ENCODE measurements around the gene TRIOBP.

The TRIOBP gene

GRCh38 chr22:37818409-37819104 is 121.7 kb downstream of the TRIOBP start:
- no peak overlapping the region for H3K4me3 ChIP-seq (ENCODE audit: low read depth, low read length)

GRCh38 chr22:37819105-37819433 is 122.2 kb downstream of the TRIOBP start:
- TF ChIP-seq ZSCAN5A (tag by site-specific recombination; IDR thresholded peaks at IDR 0.05) (no peak), ZNF544 (tag by site-specific recombination; IDR thresholded peaks at IDR 0.05) (no peak), ZFP37 (tag by site-specific recombination; IDR thresholded peaks at IDR 0.05) (no peak)
- Histone ChIP-seq H3K4me3 (ENCODE audit: low read depth, low read length) (no peak overlapping the region), H3K9me3 (ENCODE audit: control insufficient read depth, insufficient read depth, low read depth, low read length) (no peaks in the 10 kb centered on the region), H3K36me3 (ENCODE audit: control insufficient read depth in 2 of 2, insufficient read depth in 1 of 2, low read length in 2 of 2) (peaks cover 0 to 15% of the 10 kb centered on the region in 2 experiments; a peak in 2 of 3 replicates), H3K4me1 (ENCODE audit: control insufficient read depth, insufficient read depth, low read length) (peaks cover 3% of the 10 kb centered on the region; the same call in 1 of the 2 replicates), H3K27ac (ENCODE audit: extremely low read depth, low read depth, low read length) (no peak overlapping the region)
- POLR2A ChIA-PET: interaction anchor here (1.6 kb wide), 1 partner anchor 11 kb away, joined by 6 read pairs; the partner anchor contains the start of gene GCAT
- CTCF ChIA-PET: interaction anchor here (0.6 to 8.1 kb wide), 10 partner anchors 11 to 279 kb away, joined by 3 to 208 read pairs (median 16); partner anchors contain the start of gene GCAT

More at GRCh38 chr22:37818409-37819104, 121.7 kb downstream of the TRIOBP start:
- H3K4me1 ChIP-seq (ENCODE audit: control insufficient read depth, insufficient read depth, low read length): peaks cover 3% of the 10 kb centered on the region; the same call in 1 of the 2 replicates
- no peak overlapping the region for H3K27ac ChIP-seq (ENCODE audit: extremely low read depth, low read depth, low read length)
- peaks cover 0 to 15% of the 10 kb centered on the region in 2 experiments; a peak in 2 of 3 replicates for H3K36me3 ChIP-seq (ENCODE audit: control insufficient read depth in 2 of 2, insufficient read depth in 1 of 2, low read length in 2 of 2)
- CTCF ChIA-PET: interaction anchor here (0.6 to 8.1 kb wide), 32 partner anchors 8 to 1307 kb away, joined by 3 to 208 read pairs (median 5); partner anchors contain the start of genes ANKRD54, GCAT, MICALL1 and PICK1
- POLR2A ChIA-PET: interaction anchor here (0.6 to 2.1 kb wide), 11 partner anchors 9 to 100 kb away, joined by 3 to 28 read pairs (median 10); partner anchors contain the start of genes ANKRD54 and GCAT
- TF ChIP-seq ZNF202 (tag by site-specific recombination; IDR thresholded peaks at IDR 0.05; ENCODE audit: borderline replicate concordance) (no peak), ZBTB8A (tag by site-specific recombination; IDR thresholded peaks at IDR 0.05) (no peak), MYNN (tag by site-specific recombination; IDR thresholded peaks at IDR 0.05; ENCODE audit: borderline replicate concordance) (no peak), ZNF830 (tag by site-specific recombination; IDR thresholded peaks at IDR 0.05; ENCODE audit: low read depth) (no peak), ZNF580 (tag by site-specific recombination; IDR thresholded peaks at IDR 0.05) (no peak), ZNF514 (tag by site-specific recombination; IDR thresholded peaks at IDR 0.05) (no peak), ZNF747 (tag by site-specific recombination; IDR thresholded peaks at IDR 0.05) (no peak), KLF17 (tag by site-specific recombination; IDR thresholded peaks at IDR 0.05) (no peak)
- H3K9me3 ChIP-seq (ENCODE audit: control insufficient read depth, insufficient read depth, low read depth, low read length): no peaks in the 10 kb centered on the region

- peaks cover 0 to 7% of the 10 kb centered on the region in 2 experiments; a peak in 2 of 3 replicates for H3K36me3 ChIP-seq (ENCODE audit: control insufficient read depth in 2 of 2, insufficient read depth in 1 of 2, low read length in 2 of 2)
- ChIA-PET CTCF (interaction anchor here (0.9 to 8.1 kb wide), 4 partner anchors 14 to 145 kb away, joined by 4 to 208 read pairs (median 18); no protein-coding TSS in a partner anchor), POLR2A (interaction anchor here (0.6 to 1.6 kb wide), 3 partner anchors 13 to 35 kb away, joined by 3 to 6 read pairs (median 3); partner anchors contain the start of gene GCAT)
- TF ChIP-seq ZNF426 (tag by site-specific recombination; IDR thresholded peaks at IDR 0.05) (no peak), ZNF830 (tag by site-specific recombination; IDR thresholded peaks at IDR 0.05; ENCODE audit: low read depth) (no peak), REST (tag by site-specific recombination; IDR thresholded peaks at IDR 0.05) (no peak)
- H3K27ac ChIP-seq (ENCODE audit: extremely low read depth, low read depth, low read length): no peak overlapping the region
- H3K4me1 ChIP-seq (ENCODE audit: control insufficient read depth, insufficient read depth, low read length): peaks cover 3% of the 10 kb centered on the region; the same call in 1 of the 2 replicates
- H3K4me3 ChIP-seq (ENCODE audit: low read depth, low read length): no peak overlapping the region
- H3K9me3 ChIP-seq (ENCODE audit: control insufficient read depth, insufficient read depth, low read depth, low read length): no peaks in the 10 kb centered on the region
Measured at GRCh38 chr22:37820350-37820749, 123.5 kb downstream of the TRIOBP start.

All from HEK293 (cell line).